Osteocyte (in vitro differentiated cells): ENCODE measurements around the gene UBE2H. TPM values are rescaled to one million over a fixed set of nuclear protein-coding genes. Genes with fewer than 3 reads are reported as not detected.
"Not testable (repeated sequence)": the region's sequence is repeated elsewhere in the genome, so short reads cannot be mapped to it uniquely, and the experiment has no call there.

Experiments used
- DNase-seq: peaks from one replicate; pipeline ENCODE4 v3.0.0; 2021; ENCODE audit warnings: mixed read lengths; ENCODE audit not compliant: unreplicated experiment; ENCODE audit errors: extremely low spot score
- H3K27ac Mint-ChIP-seq: one replicate; pipeline ENCODE4 v1.8.0; 2021; ENCODE audit warnings: mild to moderate bottlenecking, mixed read lengths; ENCODE audit not compliant: unreplicated experiment
- H3K27me3 Mint-ChIP-seq: one replicate; pipeline ENCODE4 v1.8.0; 2021; ENCODE audit warnings: mixed read lengths; ENCODE audit not compliant: unreplicated experiment
- H3K36me3 Mint-ChIP-seq: one replicate; pipeline ENCODE4 v1.8.0; 2021; ENCODE audit warnings: mixed read lengths; ENCODE audit not compliant: unreplicated experiment
- H3K4me1 Mint-ChIP-seq: one replicate; pipeline ENCODE4 v1.8.0; 2021; ENCODE audit warnings: mixed read lengths; ENCODE audit not compliant: unreplicated experiment
- H3K4me3 Mint-ChIP-seq: one replicate; pipeline ENCODE4 v1.8.0; 2021; ENCODE audit warnings: mild to moderate bottlenecking, moderate library complexity, mixed read lengths; ENCODE audit not compliant: unreplicated experiment
- H3K9me3 Mint-ChIP-seq: one replicate; pipeline ENCODE4 v1.8.0; 2021; ENCODE audit warnings: mixed read lengths; ENCODE audit not compliant: unreplicated experiment
- total RNA-seq: library from RNA; stranded (reverse); gene quantifications from 2 replicates; pipeline ENCODE4 v1.2.1, GENCODE V29; 2021
- TF ChIP-seq, protein P1 (sequence below): fragments of 200-600 bp; sonication (generic); IDR thresholded peaks from 2 replicates; pipeline ENCODE4 v1.5.0; 2021; ENCODE audit warnings: antibody characterized with exemption, mild to moderate bottlenecking, moderate library complexity

UBE2H gene
- total RNA-seq, 1 donor from 2014 or later = 160 TPM

DNA sequence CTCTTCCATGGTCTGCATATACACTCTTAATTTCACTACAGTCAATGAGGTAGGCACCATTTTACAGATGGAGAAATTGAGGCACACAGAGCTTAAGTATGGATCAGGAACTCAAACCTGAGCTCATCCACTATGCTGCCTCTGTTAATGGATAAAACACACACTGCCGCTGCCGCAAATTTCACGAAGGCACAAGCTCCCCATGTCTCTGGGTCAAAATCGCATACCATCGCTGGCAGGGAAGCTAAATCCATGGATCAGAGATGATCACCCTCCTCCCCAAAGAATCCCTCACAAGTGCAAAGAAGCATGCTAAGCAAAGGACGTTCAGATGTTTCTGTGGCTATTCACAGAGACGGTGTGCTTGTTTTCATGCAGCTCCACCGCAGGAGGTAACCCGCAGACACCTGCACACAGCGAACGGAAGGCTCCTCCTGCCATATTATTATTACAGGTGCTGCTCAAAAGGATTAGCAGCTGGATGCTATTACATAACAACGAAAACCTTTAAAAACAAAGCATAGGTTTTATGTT lies 109.3 kb downstream of the UBE2H start:
- H3K27ac Mint-ChIP-seq = peak overlapping the region; percentile 62
- H3K4me3 Mint-ChIP-seq = peak overlapping the region; percentile 18
- H3K9me3 Mint-ChIP-seq = no peaks in the 10 kb centered on the region
- TF ChIP-seq, protein P1, sequence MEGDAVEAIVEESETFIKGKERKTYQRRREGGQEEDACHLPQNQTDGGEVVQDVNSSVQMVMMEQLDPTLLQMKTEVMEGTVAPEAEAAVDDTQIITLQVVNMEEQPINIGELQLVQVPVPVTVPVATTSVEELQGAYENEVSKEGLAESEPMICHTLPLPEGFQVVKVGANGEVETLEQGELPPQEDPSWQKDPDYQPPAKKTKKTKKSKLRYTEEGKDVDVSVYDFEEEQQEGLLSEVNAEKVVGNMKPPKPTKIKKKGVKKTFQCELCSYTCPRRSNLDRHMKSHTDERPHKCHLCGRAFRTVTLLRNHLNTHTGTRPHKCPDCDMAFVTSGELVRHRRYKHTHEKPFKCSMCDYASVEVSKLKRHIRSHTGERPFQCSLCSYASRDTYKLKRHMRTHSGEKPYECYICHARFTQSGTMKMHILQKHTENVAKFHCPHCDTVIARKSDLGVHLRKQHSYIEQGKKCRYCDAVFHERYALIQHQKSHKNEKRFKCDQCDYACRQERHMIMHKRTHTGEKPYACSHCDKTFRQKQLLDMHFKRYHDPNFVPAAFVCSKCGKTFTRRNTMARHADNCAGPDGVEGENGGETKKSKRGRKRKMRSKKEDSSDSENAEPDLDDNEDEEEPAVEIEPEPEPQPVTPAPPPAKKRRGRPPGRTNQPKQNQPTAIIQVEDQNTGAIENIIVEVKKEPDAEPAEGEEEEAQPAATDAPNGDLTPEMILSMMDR = no peak
- H3K36me3 Mint-ChIP-seq = peaks cover 20% of the 10 kb centered on the region
- no peak for DNase-seq
- no peaks in the 10 kb centered on the region for H3K27me3 Mint-ChIP-seq
- peaks cover 60% of the 10 kb centered on the region for H3K4me1 Mint-ChIP-seq

DNA sequence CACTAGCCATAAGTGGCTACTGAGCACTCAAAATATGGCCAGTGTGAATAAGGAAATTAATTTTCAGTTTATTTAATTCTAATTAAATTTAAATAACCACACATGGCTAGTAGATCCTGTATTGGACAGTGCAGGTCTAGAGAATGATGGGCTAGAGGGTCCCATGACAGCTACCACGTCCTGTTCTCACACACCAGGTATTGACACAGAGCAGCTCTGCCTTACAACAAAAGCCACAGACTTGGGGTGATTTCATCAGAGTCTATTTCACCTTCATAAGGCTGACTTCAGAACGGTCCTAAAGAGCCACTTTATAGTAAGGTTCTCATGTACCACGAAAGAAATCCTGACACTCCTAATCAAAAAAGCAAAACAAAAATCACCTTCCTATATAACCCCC lies 111.3 kb downstream of the UBE2H start:
- Mint-ChIP-seq H3K27ac (no peak overlapping the region), H3K9me3 (no peaks in the 10 kb centered on the region), H3K27me3 (no peaks in the 10 kb centered on the region), H3K36me3 (peaks cover 18% of the 10 kb centered on the region), H3K4me3 (no peak overlapping the region), H3K4me1 (peaks cover 49% of the 10 kb centered on the region)
- DNase-seq = no peak
- TF ChIP-seq, protein P1 = no peak

DNA sequence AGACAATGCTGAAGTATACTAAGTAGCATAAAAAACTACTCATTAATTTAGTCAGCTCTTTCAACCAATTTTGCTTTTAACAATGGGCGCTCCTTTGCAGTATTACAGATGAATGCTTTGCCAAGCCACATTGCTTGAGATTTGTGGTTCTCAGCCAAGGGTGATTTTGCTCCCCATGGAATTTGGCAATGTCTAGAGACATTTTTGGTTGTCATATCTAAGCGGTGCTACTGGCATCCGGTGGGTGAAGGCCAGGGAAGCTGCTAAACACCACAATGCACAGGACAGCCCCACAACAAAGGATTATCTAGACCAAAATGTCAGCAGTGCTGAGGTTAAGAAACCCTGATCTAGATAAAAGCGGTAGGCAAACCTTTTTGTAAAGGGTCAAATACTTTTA lies 112.0 kb downstream of the UBE2H start:
- TF ChIP-seq, protein P1 = no peak
- Mint-ChIP-seq H3K4me3 (no peak overlapping the region), H3K27ac (no peak overlapping the region), H3K4me1 (peaks cover 43% of the 10 kb centered on the region), H3K27me3 (no peaks in the 10 kb centered on the region), H3K36me3 (peaks cover 22% of the 10 kb centered on the region), H3K9me3 (no peaks in the 10 kb centered on the region)
- DNase-seq = no peak

DNA sequence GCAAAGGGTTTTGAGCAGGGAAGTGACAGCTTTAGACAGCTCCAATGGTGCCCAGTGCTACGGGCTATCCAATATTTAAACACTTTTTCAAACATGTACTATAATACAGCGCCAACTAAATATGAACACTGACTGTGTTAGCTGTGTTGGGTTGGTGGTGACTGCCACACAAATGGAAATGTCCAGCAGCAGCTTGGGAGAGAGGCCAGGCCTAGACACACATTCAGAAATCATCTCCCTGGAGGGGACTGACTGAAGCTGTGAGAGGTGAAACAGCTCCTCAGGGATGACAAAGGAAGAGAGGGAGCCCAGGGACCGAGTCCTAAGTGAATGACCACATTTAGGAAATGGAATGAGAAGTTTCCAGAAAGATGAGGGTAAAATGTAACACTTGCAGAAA lies 115.8 kb downstream of the UBE2H start:
- no peaks in the 10 kb centered on the region for H3K27me3 Mint-ChIP-seq
- no peaks in the 10 kb centered on the region for H3K9me3 Mint-ChIP-seq
- peak overlapping the region; percentile 42 for H3K27ac Mint-ChIP-seq
- H3K36me3 Mint-ChIP-seq = peaks cover 39% of the 10 kb centered on the region
- DNase-seq = no peak
- TF ChIP-seq, protein P1 = no peak
- H3K4me1 Mint-ChIP-seq = peaks cover 46% of the 10 kb centered on the region
- no peak overlapping the region for H3K4me3 Mint-ChIP-seq

DNA sequence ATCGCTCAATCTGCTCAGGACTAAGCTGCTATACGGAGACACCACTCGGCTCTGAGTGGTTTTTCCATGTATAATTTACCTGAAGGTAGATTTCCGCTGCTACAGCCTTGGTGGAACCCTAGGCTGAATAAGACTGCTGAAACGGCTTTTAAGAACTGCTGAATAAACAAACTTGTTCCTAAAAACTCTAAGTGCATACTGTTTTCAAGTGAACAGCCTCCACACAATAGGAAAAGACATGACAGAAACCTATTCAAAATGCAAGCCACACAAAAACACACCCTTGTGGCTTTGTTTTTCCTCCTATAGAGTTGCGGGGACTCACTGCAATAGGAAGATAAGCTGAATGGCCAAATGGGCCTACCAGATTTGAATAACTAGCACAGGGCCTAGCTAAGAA lies 117.2 kb downstream of the UBE2H start:
- Mint-ChIP-seq H3K27ac (no peak overlapping the region), H3K4me1 (peaks cover 50% of the 10 kb centered on the region), H3K9me3 (no peaks in the 10 kb centered on the region)

DNA sequence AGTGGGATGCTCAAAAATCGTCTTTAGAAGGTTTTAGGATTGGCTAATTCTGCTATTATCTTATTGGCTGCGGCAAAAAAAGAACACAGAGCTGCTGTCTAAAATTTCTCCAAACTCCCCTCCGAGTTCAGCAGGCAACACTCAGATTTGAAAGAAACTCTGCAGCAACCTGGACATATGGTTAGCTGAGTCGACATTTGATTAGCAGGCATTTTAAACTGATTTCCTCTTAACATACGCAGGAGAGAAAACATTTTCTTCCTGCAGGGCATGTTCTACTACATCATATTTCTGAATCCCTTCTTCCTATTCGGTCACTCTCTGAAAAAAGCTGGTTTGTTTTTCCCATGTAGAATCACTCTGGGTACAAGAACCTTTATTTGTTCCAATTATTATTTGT lies 119.4 kb downstream of the UBE2H start:
- Mint-ChIP-seq H3K27ac (peak overlapping the region; percentile 79), H3K36me3 (peaks cover 42% of the 10 kb centered on the region), H3K4me1 (peaks cover 63% of the 10 kb centered on the region)
- DNase-seq, H3K4me3 Mint-ChIP-seq, H3K27me3 Mint-ChIP-seq, H3K9me3 Mint-ChIP-seq: not testable (repeated sequence)

More for the DNA sequence above, 117.2 kb downstream of the UBE2H start:
- TF ChIP-seq, protein P1 = no peak
- no peak for DNase-seq
- H3K4me3 Mint-ChIP-seq = no peak overlapping the region
- H3K27me3 Mint-ChIP-seq = no peaks in the 10 kb centered on the region
- H3K36me3 Mint-ChIP-seq = peaks cover 44% of the 10 kb centered on the region
